ENCODE data around the gene PXN.
"Not testable (repeated sequence)": the region's sequence is repeated elsewhere in the genome, so short reads cannot be mapped to it uniquely, and the experiment has no call there.

The PXN gene

GRCh38 chr12:120211243-120211903, 54.2 kb downstream of the PXN start:
- TF ChIP-seq, protein P1, sequence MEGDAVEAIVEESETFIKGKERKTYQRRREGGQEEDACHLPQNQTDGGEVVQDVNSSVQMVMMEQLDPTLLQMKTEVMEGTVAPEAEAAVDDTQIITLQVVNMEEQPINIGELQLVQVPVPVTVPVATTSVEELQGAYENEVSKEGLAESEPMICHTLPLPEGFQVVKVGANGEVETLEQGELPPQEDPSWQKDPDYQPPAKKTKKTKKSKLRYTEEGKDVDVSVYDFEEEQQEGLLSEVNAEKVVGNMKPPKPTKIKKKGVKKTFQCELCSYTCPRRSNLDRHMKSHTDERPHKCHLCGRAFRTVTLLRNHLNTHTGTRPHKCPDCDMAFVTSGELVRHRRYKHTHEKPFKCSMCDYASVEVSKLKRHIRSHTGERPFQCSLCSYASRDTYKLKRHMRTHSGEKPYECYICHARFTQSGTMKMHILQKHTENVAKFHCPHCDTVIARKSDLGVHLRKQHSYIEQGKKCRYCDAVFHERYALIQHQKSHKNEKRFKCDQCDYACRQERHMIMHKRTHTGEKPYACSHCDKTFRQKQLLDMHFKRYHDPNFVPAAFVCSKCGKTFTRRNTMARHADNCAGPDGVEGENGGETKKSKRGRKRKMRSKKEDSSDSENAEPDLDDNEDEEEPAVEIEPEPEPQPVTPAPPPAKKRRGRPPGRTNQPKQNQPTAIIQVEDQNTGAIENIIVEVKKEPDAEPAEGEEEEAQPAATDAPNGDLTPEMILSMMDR (IDR thresholded peaks at IDR 0.05; ENCODE audit: insufficient read depth, low read length, poor library complexity, severe bottlenecking): no peak
- H3K4me3 ChIP-seq (replicated peaks; ENCODE audit: low read depth, low read length): no peak overlapping the region
- no peaks in the 10 kb centered on the region for H3K27me3 ChIP-seq (replicated peaks; ENCODE audit: control insufficient read depth, insufficient read depth, low read length)
- DNase-seq (ENCODE audit: extremely low read depth, insufficient read length): no peak
- H3K36me3 ChIP-seq (ENCODE audit: control insufficient read depth, insufficient read depth, low read length): peaks cover 12% of the 10 kb centered on the region

DNA sequence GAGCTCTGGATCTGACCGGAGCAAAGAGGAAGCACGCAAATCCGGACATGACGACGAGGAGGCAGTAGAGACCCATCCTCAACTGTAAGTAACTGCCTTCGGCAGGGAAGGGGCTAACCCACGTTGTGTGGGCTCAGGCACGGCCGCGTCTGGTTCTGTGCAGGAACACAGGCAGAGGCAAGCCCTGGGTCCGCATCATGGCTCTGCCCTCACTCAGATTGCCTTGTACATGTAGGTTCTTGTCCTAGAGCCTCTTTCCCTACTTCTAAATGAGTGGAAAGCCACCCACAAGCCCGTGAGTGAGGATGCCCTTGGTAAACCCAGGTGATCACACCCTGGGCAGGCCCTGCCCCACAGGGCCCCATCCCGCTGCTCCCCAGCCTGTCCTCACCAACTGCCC, 55.7 kb downstream of the PXN start:
- TF ChIP-seq, protein P1 (IDR thresholded peaks at IDR 0.05; ENCODE audit: insufficient read depth, low read length, poor library complexity, severe bottlenecking): no peak
- Histone ChIP-seq H3K4me3 (replicated peaks; ENCODE audit: low read depth, low read length) (no peak overlapping the region), H3K36me3 (ENCODE audit: control insufficient read depth, insufficient read depth, low read length) (peaks cover 12% of the 10 kb centered on the region), H3K27me3 (replicated peaks; ENCODE audit: control insufficient read depth, insufficient read depth, low read length) (no peaks in the 10 kb centered on the region)
- DNase-seq (ENCODE audit: extremely low read depth, insufficient read length): no peak

DNA sequence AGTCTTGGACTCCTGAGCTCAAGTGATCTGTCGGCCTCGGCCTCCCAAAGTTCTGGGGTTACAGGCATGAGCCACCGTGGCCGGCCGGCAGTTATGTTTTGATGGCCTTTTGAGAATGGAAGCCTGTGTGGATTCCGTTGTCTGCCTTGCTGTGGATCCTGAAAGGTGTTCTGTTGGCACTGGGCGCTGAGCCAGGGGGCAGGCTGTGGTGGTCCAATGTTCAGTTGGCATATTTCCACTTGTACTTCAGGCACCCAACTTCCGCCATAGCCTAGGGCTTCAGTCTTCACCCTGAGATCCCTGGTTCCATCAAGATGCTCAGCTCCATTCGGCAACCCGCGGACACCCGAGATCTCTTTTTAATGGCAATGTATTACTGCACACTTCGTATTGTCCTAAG, 58.3 kb downstream of the PXN start:
- DNase-seq (ENCODE audit: extremely low read depth, insufficient read length): no peak
- H3K36me3 ChIP-seq (ENCODE audit: control insufficient read depth, insufficient read depth, low read length): peaks cover 6% of the 10 kb centered on the region
- H3K27me3 ChIP-seq (replicated peaks; ENCODE audit: control insufficient read depth, insufficient read depth, low read length): no peaks in the 10 kb centered on the region
- TF ChIP-seq, protein P1 (IDR thresholded peaks at IDR 0.05; ENCODE audit: insufficient read depth, low read length, poor library complexity, severe bottlenecking): no peak
- H3K4me3 ChIP-seq (replicated peaks; ENCODE audit: low read depth, low read length): no peak overlapping the region

GRCh38 chr12:120206781-120207180, 58.7 kb downstream of the PXN start:
- DNase-seq (ENCODE audit: extremely low read depth, insufficient read length); H3K27me3 ChIP-seq (replicated peaks; ENCODE audit: control insufficient read depth, insufficient read depth, low read length): not testable (repeated sequence)

DNA sequence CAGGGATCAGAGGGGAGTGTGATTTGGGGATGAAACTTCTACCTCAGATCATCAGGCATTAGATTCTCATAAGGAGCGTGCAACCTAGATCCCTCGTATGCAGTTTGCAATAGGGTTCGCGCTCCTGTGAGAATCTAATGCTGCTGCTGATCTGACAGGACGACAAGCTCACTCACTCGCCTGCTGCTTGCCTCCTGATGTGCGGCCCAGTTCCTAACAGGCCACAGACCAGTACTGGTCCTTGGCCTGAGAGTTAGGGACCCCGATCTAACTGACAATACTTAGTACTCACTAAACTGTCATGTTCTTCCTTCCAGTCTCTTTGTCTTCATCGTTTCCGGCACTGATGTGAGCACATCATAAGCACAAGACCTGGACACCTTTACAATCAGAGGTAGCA, 59.3 kb downstream of the PXN start:
- DNase-seq (ENCODE audit: extremely low read depth, insufficient read length): no peak
- Histone ChIP-seq H3K36me3 (ENCODE audit: control insufficient read depth, insufficient read depth, low read length) (peaks cover 4% of the 10 kb centered on the region), H3K4me3 (replicated peaks; ENCODE audit: low read depth, low read length) (no peak overlapping the region), H3K27me3 (replicated peaks; ENCODE audit: control insufficient read depth, insufficient read depth, low read length) (no peaks in the 10 kb centered on the region)
- TF ChIP-seq, protein P1 (IDR thresholded peaks at IDR 0.05; ENCODE audit: insufficient read depth, low read length, poor library complexity, severe bottlenecking): no peak

More at GRCh38 chr12:120206781-120207180, 58.7 kb downstream of the PXN start:
- not testable (repeated sequence) for H3K36me3 ChIP-seq (ENCODE audit: control insufficient read depth, insufficient read depth, low read length); H3K4me3 ChIP-seq (replicated peaks; ENCODE audit: low read depth, low read length)

- DNase-seq (ENCODE audit: extremely low read depth, insufficient read length): no peak
- no peaks in the 10 kb centered on the region for H3K36me3 ChIP-seq (ENCODE audit: control insufficient read depth, insufficient read depth, low read length)
- H3K4me3 ChIP-seq (replicated peaks; ENCODE audit: low read depth, low read length): no peak overlapping the region
- TF ChIP-seq, protein P1 (IDR thresholded peaks at IDR 0.05; ENCODE audit: insufficient read depth, low read length, poor library complexity, severe bottlenecking): no peak
- no peaks in the 10 kb centered on the region for H3K27me3 ChIP-seq (replicated peaks; ENCODE audit: control insufficient read depth, insufficient read depth, low read length)
Observed at GRCh38 chr12:120204171-120204570, 61.4 kb downstream of the PXN start.
